Measurements from ENCODE around the gene DNAH1. TPM values are rescaled to one million over a fixed set of nuclear protein-coding genes. Genes with fewer than 3 reads are reported as not detected.

The DNAH1 gene
- total RNA-seq, 1 donor from 2014 or later = 1.2 TPM

DNA sequence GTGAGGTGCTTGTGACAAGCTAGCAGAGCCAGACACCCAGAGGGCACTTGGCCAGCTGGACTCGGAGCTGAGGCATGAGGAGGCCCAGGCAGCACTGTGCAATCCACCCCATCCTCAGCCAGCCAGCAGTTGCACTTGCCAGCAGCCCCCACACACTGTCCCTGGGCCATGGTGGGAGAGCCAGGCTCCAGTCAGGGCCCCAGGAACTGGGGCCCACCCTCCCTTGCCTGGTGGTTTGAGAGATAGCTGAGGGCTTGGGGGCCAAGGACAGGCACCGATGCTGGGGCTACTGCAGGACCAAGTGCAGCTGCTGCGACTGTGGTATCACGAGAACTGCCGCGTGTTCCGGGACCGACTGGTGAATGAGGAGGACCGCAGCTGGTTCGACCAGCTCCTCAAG, 63.5 kb downstream of the DNAH1 start:
- DNase-seq (ENCODE audit: low spot score in 2 of 2) = no peak
- no peak for FAIRE-seq

DNA sequence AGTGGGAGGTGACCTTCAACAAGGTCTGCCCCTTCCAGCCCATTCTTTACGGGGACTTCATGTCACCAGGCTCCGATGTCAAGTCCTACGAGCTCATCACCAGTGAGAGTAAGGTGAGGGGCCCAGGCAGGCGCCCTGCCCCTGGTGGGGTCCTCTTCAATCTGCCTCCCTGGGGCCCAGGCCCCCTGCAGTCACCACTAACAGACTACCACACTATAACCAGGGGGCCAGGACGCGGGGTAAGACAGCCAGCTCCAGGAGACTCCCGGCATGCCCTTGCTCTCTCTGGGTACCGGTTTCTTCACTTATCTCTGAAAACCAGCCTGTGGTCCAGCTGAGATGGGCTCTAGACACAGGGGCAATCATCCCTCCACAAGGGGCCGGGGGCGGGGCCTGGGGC, 63.9 kb downstream of the DNAH1 start:
- FAIRE-seq = no peak

DNA sequence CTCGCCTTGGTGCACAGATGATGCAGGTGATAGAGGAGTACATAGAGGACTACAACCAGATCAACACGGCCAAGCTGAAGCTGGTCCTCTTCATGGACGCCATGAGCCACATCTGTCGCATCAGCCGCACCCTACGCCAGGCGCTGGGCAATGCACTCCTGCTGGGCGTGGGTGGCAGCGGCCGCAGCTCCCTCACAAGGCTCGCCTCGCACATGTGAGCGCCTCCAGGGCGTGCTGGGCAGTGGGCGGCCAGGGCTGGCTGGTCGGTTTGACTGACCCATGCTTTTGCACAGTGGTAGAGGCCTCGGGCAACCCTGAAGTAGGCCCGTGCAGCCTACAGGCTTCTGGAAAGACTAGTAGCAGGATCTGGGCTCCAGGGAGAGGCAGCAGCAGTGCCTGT, 65.5 kb downstream of the DNAH1 start:
- DNase-seq (ENCODE audit: low spot score in 2 of 2) (no peak), FAIRE-seq (no peak)

More for the DNA sequence above, 63.9 kb downstream of the DNAH1 start:
- DNase-seq (ENCODE audit: low spot score in 2 of 2) = no peak

DNA sequence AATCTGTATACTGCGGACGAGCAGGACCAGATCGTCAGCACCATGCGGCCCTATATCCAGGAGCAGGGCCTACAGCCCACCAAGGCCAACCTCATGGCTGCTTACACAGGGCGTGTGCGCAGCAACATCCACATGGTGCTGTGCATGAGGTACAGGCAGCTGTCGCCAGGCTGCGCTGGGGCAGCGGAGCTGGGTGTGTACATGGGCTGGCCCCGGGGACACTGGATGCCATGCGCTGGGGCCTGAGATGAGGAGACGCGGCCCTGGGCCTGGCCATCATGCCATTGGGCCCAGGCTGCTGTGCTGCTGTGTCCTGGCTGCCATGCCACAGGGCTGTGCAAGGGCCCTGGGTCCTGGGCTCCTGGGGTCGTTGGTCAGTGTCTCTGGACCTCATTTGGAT, 67.3 kb downstream of the DNAH1 start:
- FAIRE-seq = no peak
- DNase-seq (ENCODE audit: low spot score in 2 of 2) = no peak

DNA sequence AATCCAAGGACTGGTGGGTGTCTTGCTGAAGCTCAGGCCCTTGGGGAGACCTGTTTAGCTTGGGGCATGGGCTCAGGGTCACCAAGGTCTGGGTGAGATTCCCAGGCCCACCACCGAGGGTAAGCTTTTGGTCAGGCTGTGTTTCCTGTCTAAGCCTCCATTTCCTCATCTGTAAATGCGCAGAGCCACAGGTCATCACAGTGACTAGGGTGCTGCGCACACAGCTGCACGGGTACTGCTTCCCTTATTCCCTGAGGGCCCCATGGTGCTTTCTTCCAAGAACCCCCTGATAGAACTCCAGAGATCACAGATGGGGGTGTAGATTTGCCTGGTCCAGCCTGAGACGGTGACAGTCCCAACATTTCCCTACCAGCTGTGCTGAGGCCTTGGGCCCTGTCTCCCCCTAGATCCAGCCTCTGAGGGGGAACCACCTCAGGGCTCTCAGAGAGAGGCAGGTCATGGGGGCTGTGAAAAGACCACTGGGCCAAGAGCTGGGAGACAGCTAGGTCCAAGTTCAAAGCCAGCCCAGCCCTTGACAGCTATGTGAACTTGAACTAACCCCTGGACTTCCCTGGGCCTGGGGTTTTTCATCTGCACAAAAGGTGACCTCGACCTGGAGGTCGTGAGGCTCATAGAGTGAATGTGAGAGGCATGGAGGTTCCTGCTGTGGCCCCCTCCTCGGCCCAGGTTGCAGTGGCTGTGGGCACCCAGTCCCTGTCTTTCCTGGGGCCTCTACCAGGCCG, 68.1 kb downstream of the DNAH1 start:
- FAIRE-seq (no peak), DNase-seq (ENCODE audit: low spot score in 2 of 2) (no peak)

DNA sequence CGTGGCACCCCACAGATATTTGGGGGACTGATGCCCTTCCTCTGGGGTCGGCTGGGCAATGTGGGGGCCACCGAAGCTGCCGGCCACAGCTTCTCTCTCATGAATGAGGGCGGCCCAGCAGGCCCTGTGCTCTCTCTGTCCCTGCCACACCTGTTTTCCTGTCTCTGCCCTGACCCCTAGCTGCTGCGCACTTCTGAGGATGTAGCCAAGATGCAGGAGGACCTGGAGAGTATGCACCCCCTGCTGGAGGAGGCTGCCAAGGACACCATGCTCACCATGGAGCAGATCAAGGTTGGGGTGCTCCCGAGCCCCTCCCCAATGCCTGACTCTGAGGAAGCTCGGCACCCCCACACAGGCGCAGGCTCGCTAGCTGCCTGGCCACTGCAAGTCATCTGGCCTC, 69.0 kb downstream of the DNAH1 start:
- FAIRE-seq = no peak
- DNase-seq (ENCODE audit: low spot score in 2 of 2) = no peak

DNA sequence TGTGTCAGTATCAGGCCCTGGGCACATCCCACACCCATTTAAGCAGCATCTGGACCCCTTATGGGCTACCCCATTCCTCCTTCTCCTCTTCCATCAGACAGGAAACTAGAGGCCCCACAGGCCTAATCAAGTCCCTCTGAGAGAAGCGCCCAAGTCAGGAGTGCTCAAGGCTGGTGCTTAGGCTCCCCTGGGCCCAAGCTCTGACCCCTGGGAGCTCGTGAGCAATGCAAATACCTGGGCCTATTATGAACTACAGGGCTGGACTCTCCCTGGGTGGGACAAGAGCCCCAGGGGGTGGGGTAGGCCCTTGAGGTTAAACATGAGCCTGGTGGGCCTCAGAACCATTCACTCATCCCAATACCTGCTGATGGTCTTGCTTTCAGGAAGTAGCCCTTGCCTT, 71.4 kb downstream of the DNAH1 start:
- no peak for FAIRE-seq
- DNase-seq (ENCODE audit: low spot score in 2 of 2) = no peak

DNA sequence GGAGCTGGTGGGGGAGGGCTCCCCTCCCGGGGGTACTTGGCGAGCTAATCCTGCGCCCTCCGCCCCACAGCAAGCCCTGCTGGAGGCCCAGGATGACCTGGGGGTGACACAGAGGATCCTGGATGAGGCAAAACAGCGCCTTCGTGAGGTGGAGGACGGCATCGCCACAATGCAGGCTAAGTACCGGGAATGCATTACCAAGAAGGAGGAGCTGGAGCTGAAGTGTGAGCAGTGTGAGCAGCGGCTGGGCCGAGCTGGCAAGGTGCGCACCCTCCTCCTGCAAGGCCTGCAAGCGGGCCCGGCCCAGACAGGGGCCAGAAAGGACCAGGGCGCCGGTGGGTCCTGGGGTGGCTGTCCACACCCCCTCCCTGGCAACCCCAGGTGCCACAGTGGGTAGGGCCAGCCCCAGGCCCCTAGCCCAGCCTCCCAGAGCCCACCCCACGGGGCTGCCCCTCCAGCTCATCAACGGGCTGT, 72.3 kb downstream of the DNAH1 start:
- FAIRE-seq (no peak), DNase-seq (ENCODE audit: low spot score in 2 of 2) (no peak)

DNA sequence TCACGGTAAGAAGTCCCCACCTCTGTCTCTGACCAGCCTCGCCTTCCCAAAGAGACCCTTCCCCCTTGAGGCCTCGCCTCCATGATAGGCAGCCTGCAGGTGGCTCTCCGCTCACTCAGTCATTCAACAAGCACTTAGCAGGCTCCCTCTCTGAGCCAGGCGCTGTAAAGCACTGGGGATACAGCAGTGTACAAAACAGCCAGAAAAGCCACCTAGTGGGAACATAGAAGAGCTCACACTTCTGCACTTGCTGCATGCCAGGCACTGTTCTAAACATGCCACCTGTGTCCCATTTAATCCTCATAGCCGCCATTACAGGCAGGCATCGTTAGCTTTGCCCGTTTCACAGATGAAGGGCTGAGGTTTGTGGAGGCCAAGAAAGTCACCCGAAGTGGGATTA, 72.8 kb downstream of the DNAH1 start:
- DNase-seq (ENCODE audit: low spot score in 2 of 2) (no peak), FAIRE-seq (no peak)

DNA sequence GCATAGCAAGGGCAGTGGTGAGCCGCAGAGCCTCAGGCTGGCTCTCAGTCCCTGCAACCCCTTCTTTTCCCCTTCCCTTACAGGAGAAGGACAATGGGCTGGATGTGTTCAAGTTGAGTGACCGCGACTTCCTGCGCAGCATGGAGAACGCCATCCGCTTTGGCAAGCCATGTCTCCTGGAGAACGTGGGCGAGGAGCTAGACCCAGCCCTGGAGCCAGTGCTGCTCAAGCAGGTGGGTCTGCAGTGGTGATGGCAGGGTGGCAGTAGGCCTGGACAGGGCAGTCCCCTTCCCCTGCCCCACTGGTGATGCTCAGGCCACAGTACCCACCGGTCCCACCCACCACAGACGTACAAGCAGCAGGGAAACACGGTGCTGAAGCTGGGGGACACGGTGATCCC, 75.0 kb downstream of the DNAH1 start:
- FAIRE-seq (no peak), DNase-seq (ENCODE audit: low spot score in 2 of 2) (no peak)

DNA sequence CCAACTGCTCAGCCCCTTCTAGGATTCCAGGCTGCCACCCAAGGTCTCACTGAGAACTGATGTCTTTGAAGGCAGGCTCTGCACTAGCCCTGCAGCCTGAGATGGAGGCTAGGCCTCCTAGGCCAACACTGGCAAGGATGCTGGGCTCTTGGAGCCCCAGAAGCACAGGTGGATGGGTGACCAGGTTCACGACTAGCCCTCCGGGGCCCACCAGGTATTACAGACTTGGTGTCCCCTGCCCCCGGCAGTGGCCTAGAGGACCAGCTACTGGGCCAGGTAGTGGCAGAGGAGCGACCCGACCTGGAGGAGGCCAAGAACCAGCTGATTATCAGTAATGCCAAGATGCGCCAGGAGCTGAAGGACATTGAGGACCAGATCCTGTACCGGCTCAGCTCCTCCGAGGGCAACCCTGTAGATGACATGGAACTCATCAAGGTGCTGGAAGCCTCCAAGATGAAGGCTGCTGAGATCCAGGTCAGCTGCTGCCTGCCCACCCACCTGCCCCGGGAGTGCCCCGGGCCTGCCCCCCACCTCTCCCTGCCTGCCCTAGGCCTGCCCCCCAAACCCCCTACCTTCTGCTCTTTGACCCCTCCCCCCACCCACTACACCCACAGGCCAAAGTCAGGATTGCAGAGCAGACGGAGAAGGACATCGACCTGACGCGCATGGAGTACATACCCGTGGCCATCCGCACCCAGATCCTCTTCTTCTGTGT, 76.3 kb downstream of the DNAH1 start:
- FAIRE-seq (no peak), DNase-seq (ENCODE audit: low spot score in 2 of 2) (no peak)

DNA sequence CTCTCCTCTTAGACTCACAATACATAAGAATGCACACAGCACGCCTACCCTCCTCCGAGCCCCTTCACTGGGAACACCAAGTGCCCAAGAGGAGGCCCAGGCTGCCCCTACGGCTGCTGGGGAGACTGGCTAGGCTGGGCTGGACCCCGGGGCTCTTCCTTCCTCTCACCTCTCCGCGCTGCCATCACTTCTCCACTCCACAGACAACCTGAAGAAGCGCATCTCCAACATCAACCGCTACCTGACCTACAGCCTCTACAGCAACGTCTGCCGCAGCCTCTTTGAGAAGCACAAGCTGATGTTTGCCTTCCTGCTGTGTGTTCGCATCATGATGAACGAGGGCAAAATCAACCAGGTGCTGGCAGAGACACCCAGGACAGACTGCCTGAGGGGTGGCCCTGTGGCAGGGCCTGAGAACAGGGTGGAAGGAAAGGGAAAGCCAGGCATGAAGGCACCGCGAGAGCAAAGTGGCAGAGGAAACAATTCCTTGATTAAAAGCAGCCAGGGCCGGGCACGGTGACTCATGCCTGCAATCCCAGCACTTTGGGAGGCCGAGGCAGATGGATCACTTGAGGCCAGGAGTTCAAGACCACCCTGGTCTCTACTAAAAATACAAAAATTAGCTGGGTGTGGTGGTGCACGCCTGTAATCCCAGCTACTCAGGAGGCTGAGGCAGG, 77.2 kb downstream of the DNAH1 start:
- FAIRE-seq (no peak), DNase-seq (ENCODE audit: low spot score in 2 of 2) (no peak)

DNA sequence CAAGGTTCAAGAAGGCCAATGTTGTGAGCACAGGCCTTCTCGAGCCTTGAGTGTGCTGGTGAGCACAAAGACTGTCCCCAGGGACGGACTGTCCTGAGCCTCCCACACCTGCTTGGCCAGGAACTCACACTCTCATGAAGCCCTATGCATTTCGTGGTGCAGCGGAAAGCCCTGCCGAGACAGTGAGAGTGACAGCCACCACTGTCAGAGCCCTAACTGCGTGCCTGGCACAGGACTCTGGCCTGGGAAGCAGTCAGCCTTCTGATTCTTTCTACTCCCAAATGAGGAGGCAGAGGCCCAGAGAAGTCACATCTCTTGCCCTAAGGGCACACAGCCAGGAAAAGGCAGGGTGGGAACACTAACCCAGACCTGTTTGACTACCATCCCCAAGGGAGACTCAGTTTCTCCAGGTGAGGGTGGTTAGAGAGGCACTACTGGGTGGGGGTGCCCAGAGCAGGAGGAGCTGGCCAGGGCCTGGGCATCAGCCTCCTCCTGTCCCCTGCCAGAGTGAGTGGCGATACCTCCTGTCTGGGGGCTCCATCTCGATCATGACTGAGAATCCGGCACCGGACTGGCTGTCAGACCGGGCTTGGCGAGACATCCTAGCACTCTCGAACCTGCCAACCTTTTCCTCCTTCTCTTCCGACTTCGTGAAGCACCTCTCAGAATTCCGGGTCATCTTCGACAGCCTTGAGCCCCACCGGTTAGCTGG, 78.0 kb downstream of the DNAH1 start:
- FAIRE-seq (no peak), DNase-seq (ENCODE audit: low spot score in 2 of 2) (no peak)

DNA sequence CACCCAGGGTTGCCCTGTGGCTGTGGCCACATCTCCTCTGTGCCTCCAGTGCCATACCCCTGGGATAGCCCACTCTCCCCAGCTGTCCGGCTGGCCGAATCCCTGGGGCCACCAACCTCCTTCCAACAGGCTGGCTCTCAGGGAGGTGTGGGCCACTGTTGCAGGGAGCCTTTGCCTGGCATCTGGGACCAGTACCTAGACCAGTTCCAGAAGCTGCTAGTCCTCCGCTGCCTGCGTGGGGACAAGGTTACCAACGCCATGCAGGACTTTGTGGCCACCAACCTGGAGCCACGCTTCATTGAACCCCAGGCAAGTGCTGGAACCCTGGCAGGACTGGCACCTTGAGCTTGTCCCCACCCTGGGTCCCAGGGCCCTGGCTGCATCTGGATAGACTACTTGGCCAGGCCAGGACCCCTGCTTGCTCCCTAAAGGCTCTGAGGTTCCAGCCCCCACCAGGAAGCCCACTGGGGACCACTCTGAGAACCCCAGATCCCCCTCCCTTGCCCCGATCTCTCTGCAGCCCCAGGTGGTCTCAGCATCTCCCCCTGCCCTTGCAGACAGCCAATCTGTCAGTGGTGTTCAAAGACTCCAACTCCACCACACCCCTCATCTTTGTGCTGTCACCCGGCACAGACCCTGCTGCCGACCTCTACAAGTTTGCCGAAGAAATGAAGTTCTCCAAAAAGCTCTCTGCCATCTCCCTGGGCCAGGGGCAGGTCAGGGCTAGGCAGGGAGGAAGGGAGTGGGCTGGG, 78.8 kb downstream of the DNAH1 start:
- DNase-seq (ENCODE audit: low spot score in 2 of 2) = no peak
- FAIRE-seq = no peak

DNA sequence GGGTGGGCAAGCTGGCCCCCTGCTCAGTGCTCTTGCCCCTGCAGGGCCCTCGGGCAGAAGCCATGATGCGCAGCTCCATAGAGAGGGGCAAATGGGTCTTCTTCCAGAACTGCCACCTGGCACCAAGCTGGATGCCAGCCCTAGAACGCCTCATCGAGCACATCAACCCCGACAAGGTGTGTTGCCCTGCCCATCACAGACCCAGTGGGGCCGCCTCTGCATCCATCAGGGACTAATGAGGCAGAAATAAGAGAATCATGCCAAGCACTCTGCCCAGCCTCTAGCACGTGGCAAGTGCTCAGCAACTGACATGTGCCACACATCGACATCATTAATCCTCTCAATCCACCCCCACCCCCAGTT, 79.4 kb downstream of the DNAH1 start:
- no peak for FAIRE-seq
- no peak for DNase-seq (ENCODE audit: low spot score in 2 of 2)

DNA sequence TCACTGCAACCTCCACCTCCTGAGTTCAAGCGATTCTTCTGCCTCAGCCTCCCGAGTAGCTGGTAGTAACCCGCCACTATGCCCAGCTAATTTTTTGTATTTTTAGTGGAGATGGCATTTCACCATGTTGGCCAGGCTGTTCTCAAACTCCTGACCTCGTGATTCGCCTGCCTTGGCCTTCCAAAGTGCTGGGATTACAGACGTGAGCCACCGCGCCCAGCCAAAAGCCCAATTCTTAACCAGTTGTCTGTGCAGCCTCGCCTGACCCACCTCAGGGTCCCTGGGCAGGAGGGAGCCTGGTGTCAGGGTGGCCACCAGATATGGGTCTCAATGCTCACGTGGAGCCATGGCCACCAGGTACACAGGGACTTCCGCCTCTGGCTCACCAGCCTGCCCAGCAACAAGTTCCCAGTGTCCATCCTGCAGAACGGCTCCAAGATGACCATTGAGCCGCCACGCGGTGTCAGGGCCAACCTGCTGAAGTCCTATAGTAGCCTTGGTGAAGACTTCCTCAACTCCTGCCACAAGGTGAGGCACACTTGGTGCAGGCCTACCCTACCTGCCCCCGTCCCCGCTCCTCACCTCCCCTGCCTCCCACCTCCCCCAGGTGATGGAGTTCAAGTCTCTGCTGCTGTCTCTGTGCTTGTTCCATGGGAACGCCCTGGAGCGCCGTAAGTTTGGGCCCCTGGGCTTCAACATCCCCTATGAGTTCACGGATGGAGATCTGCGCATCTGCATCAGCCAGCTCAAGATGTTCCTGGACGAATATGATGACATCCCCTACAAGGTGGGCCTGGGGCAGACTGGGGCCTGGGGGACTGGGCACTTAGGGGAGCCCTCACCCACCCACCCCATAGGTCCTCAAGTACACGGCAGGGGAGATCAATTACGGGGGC, 80.1 kb downstream of the DNAH1 start:
- FAIRE-seq = no peak
- DNase-seq (ENCODE audit: low spot score in 2 of 2) = no peak

DNA sequence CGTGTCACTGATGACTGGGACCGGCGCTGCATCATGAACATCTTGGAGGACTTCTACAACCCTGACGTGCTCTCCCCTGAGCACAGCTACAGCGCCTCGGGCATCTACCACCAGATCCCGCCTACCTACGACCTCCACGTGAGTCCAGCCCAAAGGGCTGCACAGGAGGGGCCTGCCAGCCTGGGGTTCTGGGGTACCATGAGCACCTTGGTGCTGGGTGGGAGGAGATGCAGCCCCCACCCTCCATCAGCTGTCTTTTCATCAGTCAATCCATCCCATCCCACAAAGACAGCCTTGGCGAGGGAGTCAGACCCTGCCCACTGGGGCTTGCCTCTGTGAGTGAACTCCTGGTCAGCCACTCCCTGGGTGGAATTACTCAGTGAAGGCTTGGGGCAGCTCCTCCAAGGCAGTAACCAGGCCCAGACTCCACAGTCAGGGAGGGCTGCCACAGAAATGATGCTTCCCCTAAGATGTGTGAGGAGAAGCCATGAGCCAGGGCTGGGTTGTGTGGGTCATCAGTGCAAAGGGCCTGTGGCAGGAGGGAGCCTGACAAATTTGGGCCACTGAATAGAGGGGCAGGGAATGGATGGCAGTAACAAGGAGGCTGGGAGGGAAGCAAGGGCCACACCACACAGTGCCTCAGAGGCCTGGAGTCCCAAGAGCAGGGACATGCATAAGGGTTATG, 80.9 kb downstream of the DNAH1 start:
- FAIRE-seq (no peak), DNase-seq (ENCODE audit: low spot score in 2 of 2) (no peak)

DNA sequence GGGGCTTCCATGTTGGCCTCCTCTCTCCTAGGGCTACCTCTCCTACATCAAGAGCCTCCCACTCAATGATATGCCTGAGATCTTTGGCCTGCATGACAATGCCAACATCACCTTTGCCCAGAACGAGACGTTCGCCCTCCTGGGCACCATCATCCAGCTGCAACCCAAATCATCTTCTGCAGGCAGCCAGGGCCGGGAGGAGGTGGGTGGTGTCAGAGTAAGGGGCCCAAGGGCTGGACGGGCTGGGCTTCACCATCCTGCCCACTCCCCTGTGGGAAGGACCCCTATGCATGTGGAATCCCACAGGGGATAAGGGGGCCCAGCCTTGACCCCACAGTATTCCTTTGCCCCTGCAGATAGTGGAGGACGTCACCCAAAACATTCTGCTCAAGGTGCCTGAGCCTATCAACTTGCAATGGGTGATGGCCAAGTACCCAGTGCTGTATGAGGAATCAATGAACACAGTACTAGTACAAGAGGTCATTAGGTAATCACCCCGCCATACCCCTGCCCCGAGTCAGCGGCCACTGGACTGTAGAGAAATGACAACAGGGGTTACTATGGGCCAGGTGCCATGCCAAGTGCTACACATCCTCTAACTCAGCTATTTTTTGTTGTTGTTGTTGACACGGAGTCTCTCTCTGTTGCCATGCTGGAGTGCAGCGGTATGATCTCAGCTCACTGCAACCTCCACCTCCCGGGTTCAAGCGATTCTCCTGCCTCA, 81.7 kb downstream of the DNAH1 start:
- no peak for DNase-seq (ENCODE audit: low spot score in 2 of 2)
- no peak for FAIRE-seq

Measured in frontal cortex (tissue), 4 donors.